DMS 273 (cell line): Measurements from ENCODE around the gene SLC4A5.
"Not testable (repeated sequence)": the region's sequence is repeated elsewhere in the genome, so short reads cannot be mapped to it uniquely, and the experiment has no call there.

Source experiments
- DNase-seq: peaks from one replicate; lab custom pipeline; 2025; ENCODE audit not compliant: unreplicated experiment; lab: John Stamatoyannopoulos, UW

The SLC4A5 gene

GRCh38 chr2:74239346-74239745 is 103.9 kb downstream of the SLC4A5 start:
- no peak for DNase-seq

GRCh38 chr2:74238879-74239278 is 104.3 kb downstream of the SLC4A5 start:
- no peak for DNase-seq

- no peak for DNase-seq
Observed at GRCh38 chr2:74235041-74235440, 108.2 kb downstream of the SLC4A5 start.

- DNase-seq = no peak
Observed at GRCh38 chr2:74233648-74234047, 109.6 kb downstream of the SLC4A5 start.

GRCh38 chr2:74232426-74232825 is 110.8 kb downstream of the SLC4A5 start:
- peak; percentile 15 for DNase-seq

GRCh38 chr2:74229865-74230264 is 113.4 kb downstream of the SLC4A5 start:
- not testable (repeated sequence) for DNase-seq

- no peak for DNase-seq
Observed at GRCh38 chr2:74228772-74229171, 114.4 kb downstream of the SLC4A5 start.

- no peak for DNase-seq
Observed at GRCh38 chr2:74227646-74228045, 115.6 kb downstream of the SLC4A5 start.

DNA sequence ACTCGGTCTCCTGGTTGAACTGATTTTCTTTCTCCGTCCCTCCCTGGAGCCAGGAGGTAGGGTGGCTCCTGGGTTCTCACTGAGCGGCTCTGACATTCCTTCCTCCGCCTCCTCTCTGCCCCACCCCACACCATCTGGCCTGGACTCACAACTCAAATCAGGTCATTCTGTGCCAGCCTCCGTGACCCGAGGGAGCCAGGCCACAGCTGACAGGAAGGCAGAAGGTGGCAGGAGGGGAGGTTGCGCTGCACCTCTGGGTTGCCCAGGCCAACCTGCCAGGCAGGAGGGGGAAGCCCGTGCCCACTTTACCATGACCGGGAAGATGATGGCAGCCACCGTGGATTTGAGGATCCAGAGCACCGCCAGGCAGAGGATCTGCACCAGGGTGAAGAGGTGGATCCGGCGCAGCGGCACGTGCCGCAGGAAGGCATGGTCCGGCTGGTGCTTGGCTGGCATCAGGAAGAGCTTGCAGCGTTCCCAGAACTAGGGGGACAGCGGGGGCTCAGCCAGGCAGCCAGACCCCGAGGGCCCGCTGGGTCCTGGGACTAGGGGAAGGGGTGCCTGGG is 116.5 kb downstream of the SLC4A5 start:
- peak; percentile 90 for DNase-seq

DNA sequence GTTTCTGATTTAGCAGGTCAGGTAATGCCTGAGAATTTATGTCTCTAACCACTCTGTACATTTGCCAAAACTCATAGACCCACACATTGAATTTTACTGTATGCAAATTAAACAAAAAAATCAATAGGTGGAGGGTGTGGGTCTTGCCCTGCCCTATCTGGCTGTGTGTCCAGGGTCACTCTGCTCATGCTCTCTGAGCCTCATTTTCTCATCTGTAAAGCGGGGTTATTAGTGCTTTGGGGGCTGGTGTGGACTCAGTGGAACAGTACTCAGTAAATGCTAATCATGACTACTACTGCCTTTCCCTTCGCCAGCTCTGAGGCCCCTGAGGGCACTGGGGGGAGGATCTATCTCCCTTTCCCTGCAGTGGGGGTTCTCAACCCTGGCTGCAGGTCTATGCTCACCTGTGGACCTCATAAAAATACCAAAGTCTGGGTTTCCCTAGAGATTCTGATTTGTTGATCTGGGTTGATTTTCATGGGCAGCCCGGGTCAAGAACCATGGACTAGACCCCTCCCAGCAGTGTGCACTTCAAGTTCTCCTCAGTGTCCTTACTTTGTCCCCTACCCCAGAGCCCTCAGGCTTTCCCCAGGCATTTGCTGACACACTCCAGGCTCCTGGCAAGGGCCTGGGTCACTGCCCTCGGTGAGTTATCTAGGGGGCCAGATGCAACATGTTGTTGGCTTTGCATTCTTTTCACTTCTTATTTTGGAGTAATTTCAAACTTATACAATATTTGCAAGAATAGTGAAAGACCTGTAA is 117.3 kb downstream of the SLC4A5 start:
- peak; percentile 35 for DNase-seq

- DNase-seq = no peak
Observed at GRCh38 chr2:74223941-74224770, 119.1 kb downstream of the SLC4A5 start.

- DNase-seq = no peak
Observed at GRCh38 chr2:74222300-74222650, 120.9 kb downstream of the SLC4A5 start.

DNA sequence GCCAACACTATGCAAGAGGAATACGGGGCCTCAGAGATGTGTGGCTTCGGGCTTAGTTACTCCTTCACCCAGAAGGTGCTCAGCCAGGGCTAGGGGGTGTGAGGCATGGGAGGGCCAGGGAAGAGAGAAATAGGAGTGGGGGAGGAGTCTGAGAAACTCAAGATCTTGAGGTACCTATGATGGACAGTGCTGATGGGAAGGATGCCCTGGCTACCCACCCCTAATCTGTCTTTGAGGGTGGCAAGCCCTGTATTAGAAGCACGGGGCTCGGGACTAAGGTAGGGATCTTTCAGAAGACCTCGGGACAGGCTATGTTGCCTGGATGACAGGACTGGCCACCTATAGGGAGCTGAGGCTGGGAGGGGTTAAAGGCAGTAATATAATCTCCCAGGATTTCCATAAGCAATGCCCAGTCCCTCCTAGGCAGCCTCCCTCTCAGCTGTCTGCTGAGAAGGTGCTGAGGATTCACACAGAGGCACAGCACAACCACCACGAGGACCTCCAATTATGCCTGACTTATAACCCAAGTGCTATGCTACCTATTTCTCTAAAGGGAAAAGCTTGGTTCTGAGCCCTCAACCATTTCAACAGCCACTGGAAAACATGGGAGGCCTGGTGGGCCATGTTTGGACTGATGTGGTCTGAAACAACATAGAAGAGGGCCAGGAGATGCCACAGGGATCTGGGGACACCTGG is 121.5 kb downstream of the SLC4A5 start:
- DNase-seq = peak; percentile 41

GRCh38 chr2:74221091-74221490 is 122.1 kb downstream of the SLC4A5 start:
- DNase-seq = no peak

GRCh38 chr2:74219846-74220486 is 123.2 kb downstream of the SLC4A5 start:
- DNase-seq = no peak

DNA sequence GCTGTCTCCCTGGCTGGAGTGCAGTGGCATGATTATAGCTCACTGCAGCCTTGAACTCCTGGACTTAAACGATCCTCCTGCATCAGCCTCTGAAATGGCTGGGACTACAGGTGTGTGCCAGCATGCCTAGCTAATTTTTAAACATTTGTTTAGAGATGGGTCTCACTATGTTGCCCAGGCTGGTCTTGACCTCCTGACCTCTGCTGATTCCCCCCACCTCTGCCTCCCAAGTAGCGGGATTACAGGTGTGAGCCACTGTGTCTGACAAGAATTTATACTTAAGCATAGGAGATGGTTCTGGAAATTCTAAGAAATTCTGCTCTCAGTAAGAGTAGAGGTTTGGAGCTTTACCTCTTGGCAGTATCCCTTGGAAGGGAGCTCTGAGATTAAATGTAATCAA is 126.6 kb downstream of the SLC4A5 start:
- DNase-seq = no peak

- not testable (repeated sequence) for DNase-seq
Observed at GRCh38 chr2:74215771-74216170, 127.4 kb downstream of the SLC4A5 start.

DNA sequence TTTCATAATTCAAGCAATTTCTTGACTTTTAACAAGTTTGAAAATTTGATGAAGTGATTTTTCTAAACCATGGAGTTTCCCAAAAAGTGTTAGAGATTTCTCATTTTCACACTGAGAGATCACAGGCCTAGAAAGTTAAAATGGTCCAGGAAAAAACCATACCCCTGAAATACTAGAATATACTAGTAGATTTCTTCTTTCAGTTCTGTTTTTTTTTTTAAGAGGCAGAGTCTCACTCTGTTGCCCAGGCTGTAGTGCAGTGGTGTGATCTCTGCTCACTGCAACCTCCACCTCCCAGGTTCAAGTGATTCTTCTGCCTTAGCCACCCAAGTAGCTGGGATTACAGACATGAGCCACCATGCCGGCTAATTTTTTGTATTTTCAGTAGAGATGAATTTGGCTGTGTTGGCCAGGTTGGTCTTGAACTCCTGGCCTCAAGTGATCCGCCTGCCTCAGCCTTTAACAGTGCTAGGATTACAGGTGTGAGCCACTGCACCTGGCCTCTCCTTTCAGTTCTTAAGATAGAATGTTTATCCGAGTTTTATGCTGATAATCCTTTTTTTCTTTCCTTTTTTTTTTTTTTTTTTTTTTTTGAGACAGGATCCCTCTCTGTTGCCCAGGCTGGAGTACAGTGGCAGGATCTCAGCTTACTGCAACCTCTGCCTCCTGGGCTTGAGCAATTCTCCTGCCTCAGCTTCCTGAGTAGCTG is 130.4 kb downstream of the SLC4A5 start:
- DNase-seq = no peak

- DNase-seq = no peak
Observed at GRCh38 chr2:74206180-74206688, 137.0 kb downstream of the SLC4A5 start.

- no peak for DNase-seq
Observed at GRCh38 chr2:74205596-74205995, 137.6 kb downstream of the SLC4A5 start.
